GM13976 (cell line): ENCODE measurements around the gene PLEKHA1.
A peak's percentile ranks its signal among the peaks of the same experiment; 100 is the strongest.

Experiments
- DNase-seq: peaks from one replicate; pipeline ENCODE4 v3.0.0; 2012; ENCODE audit warnings: low spot score
- CTCF ChIP-seq: IDR thresholded peaks from 2 replicates; pipeline ENCODE4 v1.5.1; 2012; ENCODE audit warnings: borderline replicate concordance, mild to moderate bottlenecking; ENCODE audit not compliant: insufficient read depth; ENCODE audit errors: extremely low read depth, missing control alignments, control extremely low read depth
- in situ Hi-C: fragments of 300-500 bp; cut with MboI; formaldehyde crosslinking; loops from one replicate; pipeline ENCODE4 v1.12.0; 2022; ENCODE audit warnings: low sequenced_read_pairs, mixed read lengths, inconsistent platforms; ENCODE audit not compliant: unreplicated experiment

The PLEKHA1 gene

DNA sequence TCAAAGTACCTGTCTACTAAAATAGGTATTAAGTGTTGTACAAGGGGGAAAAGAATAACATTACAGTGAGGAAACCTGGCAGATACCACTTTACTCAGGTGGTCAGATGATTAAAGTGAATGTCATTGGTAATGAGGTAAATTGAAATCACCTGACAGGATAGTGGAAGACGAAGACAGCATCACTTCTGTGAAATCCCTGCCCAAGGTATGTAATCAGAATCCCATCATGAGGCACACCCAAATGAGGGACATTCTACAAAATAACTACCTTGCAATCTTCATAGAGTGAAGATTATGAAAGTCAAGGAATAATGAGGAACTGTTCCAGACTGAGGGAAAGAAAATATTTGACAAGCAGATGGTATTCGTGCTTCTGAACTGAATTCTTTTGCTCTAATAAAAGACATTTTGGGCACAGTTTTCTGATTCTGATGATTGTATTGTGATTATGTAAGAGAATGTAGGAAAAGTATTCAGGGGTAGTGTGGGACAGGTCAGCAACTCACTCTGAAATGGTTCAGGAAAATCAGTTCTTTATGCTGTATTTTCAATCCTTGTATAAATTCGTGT is 46.6 kb downstream of the PLEKHA1 start:
- in situ Hi-C loops: no loop called here
- DNase-seq: no peak
- TF ChIP-seq CTCF: no peak

GRCh38 chr10:122421742-122422141 is 47.2 kb downstream of the PLEKHA1 start:
- in situ Hi-C loops: no loop called here
- DNase-seq: no peak
- TF ChIP-seq CTCF: no peak

- in situ Hi-C loops: no loop called here
- TF ChIP-seq CTCF: no peak
- DNase-seq: no peak
Measured at GRCh38 chr10:122422266-122422989, 47.9 kb downstream of the PLEKHA1 start.

DNA sequence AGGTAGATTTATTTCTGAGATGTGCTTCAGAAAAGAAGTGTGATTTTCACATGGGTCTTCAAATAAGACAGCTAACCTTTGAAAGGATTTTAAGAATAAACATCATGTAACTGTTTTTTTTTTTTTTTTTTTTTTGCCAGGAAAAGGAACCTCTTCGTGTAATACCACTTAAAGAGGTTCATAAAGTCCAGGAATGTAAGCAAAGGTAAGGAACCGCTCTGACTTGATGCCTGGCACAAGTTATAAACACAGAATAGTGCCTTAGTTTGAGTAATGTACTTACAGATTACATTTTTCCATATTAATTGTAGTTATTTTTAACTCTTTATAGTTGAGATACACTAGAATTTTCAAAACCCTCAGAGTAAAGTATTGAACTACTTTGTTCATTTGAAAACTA is 49.6 kb downstream of the PLEKHA1 start:
- DNase-seq: no peak
- TF ChIP-seq CTCF: no peak
- in situ Hi-C loops: no loop called here

- no peak for DNase-seq
- TF ChIP-seq CTCF: no peak
- in situ Hi-C loops: no loop called here
Measured at GRCh38 chr10:122426829-122427228, 52.3 kb downstream of the PLEKHA1 start.

GRCh38 chr10:122427280-122427679 is 52.8 kb downstream of the PLEKHA1 start:
- TF ChIP-seq CTCF: no peak
- DNase-seq: no peak
- in situ Hi-C loops: no loop called here

GRCh38 chr10:122435212-122435827 is 60.8 kb downstream of the PLEKHA1 start:
- no peak for DNase-seq
- in situ Hi-C loops: no loop called here
- peak; percentile 22 for TF ChIP-seq CTCF
